Mesodermal cell (in vitro differentiated cells): ENCODE results near the gene NPFFR1.
"Not testable (repeated sequence)": the region's sequence is repeated elsewhere in the genome, so short reads cannot be mapped to it uniquely, and the experiment has no call there.

ENCODE experiments used
- H3K27ac ChIP-seq: 2 replicates; pipeline ENCODE4 v1.7.0; 2013; ENCODE audit warnings: mild to moderate bottlenecking, low read depth, low read length, moderate library complexity; ENCODE audit not compliant: severe bottlenecking
- H3K36me3 ChIP-seq: 2 replicates; pipeline ENCODE4 v1.7.1; 2013; ENCODE audit warnings: mild to moderate bottlenecking, low read length, moderate library complexity; ENCODE audit not compliant: control insufficient read depth, insufficient read depth
- H3K4me1 ChIP-seq: one replicate; pipeline ENCODE4 v1.7.1; 2013; ENCODE audit warnings: mild to moderate bottlenecking, low read length; ENCODE audit not compliant: insufficient read depth, control insufficient read depth, poor library complexity, severe bottlenecking
- H3K4me3 ChIP-seq: 2 replicates; pipeline ENCODE4 v1.7.0; 2013; ENCODE audit warnings: low read length, control low read depth, mild to moderate bottlenecking; ENCODE audit not compliant: insufficient read depth, poor library complexity, severe bottlenecking; ENCODE audit errors: extremely low read depth
- H3K9me3 ChIP-seq: 2 replicates; pipeline ENCODE4 v1.7.1; 2013; ENCODE audit warnings: mild to moderate bottlenecking, low read length, moderate library complexity; ENCODE audit not compliant: control insufficient read depth
- WGBS, 2 experiments: methylation state at CpG; one replicate each; pipeline ENCODE4 v1.1.5; 2013; ENCODE audit warnings: missing lambda C conversion rate in 2 of 2; ENCODE audit not compliant: insufficient coverage in 2 of 2; 5-methylcytosine and 5-hydroxymethylcytosine counted together

The NPFFR1 gene

DNA sequence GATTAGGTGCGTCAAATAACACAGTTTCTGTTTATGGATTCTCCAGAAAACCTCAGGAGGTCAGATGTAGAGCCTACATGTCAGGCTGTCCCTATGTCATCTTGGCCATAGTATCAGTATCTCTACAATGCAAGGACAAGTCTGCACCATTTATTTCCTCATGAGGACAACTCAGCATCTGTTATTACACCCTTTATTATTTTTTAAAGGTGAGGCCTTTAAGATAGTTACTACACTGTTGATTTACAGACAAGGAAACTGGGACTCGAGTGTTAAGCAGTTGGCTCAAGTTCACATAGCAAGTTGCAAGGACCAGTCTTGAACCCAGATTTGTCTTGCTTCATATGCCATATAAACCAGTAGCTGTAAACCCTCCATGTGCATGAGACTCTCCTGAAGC is 27.3 kb downstream of the NPFFR1 start:
- H3K27ac ChIP-seq: no peak overlapping the region
- no peaks in the 10 kb centered on the region for H3K4me1 ChIP-seq
- 83 to 95% methylated on average over 2 of the region's 2 CpGs for WGBS, 2 experiments
- no peak overlapping the region for H3K4me3 ChIP-seq
- no peaks in the 10 kb centered on the region for H3K36me3 ChIP-seq
- H3K9me3 ChIP-seq: peaks cover 10% of the 10 kb centered on the region

DNA sequence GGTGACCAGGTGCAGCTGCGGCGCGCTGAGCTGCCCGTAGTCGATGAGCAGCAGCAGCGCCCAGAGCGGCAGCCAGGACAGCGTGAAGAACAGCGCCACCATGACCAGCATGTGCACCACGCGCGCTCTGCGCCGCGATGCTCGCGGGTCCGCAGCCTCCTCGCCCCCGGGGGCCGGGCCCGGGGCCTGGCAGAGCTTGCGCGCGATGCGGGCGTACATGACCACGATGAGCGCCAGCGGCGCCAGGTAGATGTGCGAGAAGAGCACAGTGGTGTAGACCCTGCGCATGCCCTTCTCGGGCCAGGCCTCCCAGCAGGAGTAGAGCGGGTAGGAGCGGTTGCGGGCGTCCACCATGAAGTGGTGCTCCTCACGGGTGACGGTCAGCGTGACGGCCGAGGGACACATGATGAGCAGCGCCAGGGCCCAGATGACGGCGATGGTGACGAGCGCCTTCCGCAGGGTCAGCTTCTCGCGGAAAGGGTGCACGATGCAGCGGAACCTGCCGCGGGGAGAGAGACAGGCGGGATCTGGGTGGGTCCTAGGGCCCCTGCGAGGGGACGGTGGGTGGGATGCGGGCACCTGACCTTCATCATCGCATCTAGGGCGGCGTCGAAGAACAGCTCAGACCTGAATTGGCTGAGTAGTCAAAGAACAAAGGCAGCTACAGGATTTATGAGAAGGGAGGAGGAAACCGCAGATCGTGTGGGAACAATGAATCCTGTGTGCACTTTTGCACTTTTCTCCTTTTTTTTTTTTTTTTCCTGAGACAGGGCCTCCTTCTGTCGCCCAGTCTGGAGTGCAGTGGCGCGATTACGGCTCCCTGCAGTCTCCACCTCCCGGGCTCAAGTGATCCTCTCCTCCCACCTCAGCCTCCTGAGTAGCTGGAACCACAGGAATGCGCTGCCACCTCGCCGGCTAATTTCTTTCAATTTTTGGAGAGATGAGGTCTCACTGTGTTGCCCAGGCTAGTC is 28.2 kb downstream of the NPFFR1 start:
- no peaks in the 10 kb centered on the region for H3K4me1 ChIP-seq
- peaks cover 1% of the 10 kb centered on the region for H3K9me3 ChIP-seq
- H3K36me3 ChIP-seq: no peaks in the 10 kb centered on the region
- 94 to 95% methylated on average over 59 to 69 of the region's 73 CpGs for WGBS, 2 experiments
- no peak overlapping the region for H3K4me3 ChIP-seq
- H3K27ac ChIP-seq: no peak overlapping the region

- H3K4me1 ChIP-seq: no peaks in the 10 kb centered on the region
- no peak overlapping the region for H3K27ac ChIP-seq
- no peak overlapping the region for H3K4me3 ChIP-seq
- 96 to 97% methylated on average over 15 to 29 of the region's 40 CpGs for WGBS, 2 experiments
- no peaks in the 10 kb centered on the region for H3K9me3 ChIP-seq
- no peaks in the 10 kb centered on the region for H3K36me3 ChIP-seq
Measured at GRCh38 chr10:70254778-70255328, 29.0 kb downstream of the NPFFR1 start.

- Histone ChIP-seq H3K9me3 (no peaks in the 10 kb centered on the region), H3K4me3 (no peak overlapping the region), H3K27ac (no peak overlapping the region), H3K4me1 (no peaks in the 10 kb centered on the region), H3K36me3 (no peaks in the 10 kb centered on the region)
- WGBS, 2 experiments: 89% methylated on average over 8 to 13 of the region's 14 CpGs
Measured at GRCh38 chr10:70253878-70254765, 29.7 kb downstream of the NPFFR1 start.

DNA sequence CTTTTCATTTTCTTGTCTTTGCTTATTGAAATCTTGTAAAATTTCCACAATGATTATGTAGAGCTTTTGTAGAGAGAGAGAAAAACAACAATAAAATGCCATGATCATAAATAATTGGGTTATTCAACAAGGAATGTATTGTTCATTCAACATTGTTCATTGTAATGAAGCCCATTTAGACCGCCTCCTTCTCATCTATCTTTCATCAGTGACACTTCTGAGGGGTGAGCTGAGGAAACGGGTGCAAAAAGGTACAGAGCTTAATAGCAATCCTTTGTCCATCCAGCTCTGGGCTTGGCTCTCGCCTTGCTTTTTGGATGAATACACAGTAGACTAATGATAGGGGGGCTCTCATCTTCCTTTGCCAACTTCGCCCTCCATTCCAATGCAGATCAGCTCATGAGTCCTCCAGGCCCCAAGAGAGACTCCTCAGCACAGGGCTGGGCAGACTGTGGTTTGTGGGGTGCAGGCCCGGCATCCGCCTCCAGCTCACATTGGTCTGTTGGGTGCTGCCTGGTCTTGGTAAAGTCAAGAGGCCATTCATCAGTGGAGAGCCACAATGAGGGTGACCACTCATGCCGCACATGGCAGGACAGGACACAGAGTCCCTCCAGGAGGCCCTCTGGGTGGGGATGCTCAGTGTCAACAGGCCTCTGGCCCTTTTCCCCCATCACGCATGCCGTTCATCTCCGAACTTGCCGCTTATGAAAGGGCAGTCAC is 32.7 kb downstream of the NPFFR1 start:
- Histone ChIP-seq H3K4me1 (no peaks in the 10 kb centered on the region), H3K9me3 (no peaks in the 10 kb centered on the region), H3K27ac (no peak overlapping the region), H3K36me3 (no peaks in the 10 kb centered on the region), H3K4me3 (no peak overlapping the region)
- WGBS, 2 experiments: 94 to 96% methylated on average over 2 to 6 of the region's 11 CpGs

DNA sequence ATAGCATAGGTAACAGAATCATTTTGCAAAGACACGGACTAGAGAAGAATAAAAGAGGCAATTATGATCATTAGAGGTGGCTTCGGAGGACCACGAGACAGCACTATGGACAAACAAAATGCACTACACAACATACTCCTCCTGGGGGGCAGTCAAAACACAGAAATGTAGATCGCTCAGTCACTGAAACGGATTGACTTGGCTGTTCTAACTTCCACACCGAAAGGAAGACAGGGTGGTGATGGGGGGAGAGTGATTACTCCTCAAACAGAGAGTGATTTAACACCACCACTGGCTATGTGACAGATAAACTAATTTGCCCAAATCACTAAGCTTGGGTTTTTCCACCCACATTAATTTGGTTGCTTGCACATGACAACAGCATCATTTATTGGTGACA is 36.4 kb downstream of the NPFFR1 start:
- no peak overlapping the region for H3K4me3 ChIP-seq
- no peaks in the 10 kb centered on the region for H3K9me3 ChIP-seq
- no peaks in the 10 kb centered on the region for H3K4me1 ChIP-seq
- H3K36me3 ChIP-seq: no peaks in the 10 kb centered on the region
- 92 to 100% methylated on average over 1 to 3 of the region's 6 CpGs for WGBS, 2 experiments
- no peak overlapping the region for H3K27ac ChIP-seq

- H3K27ac ChIP-seq: no peak overlapping the region
- no peaks in the 10 kb centered on the region for H3K4me1 ChIP-seq
- WGBS, 2 experiments: 90 to 94% methylated on average over 3 of the region's 3 CpGs
- no peaks in the 10 kb centered on the region for H3K36me3 ChIP-seq
- H3K9me3 ChIP-seq: no peaks in the 10 kb centered on the region
- no peak overlapping the region for H3K4me3 ChIP-seq
Measured at GRCh38 chr10:70241081-70241480, 42.7 kb downstream of the NPFFR1 start.

DNA sequence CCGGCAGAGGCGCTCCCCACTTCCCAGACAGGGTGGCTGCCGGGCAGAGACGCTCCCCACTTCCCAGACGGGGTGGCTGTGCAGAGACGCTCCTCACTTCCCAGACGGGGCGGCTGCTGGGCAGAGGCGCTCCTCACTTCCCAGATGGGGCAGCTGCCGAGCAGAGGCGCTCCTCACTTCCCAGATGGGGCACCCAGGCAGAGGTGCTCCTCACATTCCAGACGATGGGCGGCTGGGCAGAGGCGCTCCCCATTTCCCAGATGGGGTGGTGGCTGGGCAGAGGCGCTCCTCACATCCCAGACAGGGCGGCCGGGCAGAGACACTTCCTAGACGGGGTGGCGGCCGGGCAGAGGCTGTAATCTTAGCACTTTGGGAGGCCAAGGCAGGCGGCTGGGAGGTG is 43.8 kb downstream of the NPFFR1 start:
- H3K4me3 ChIP-seq, H3K36me3 ChIP-seq, H3K9me3 ChIP-seq, H3K27ac ChIP-seq, H3K4me1 ChIP-seq: not testable (repeated sequence)
- WGBS, 2 experiments: 76 to 84% methylated on average over 11 to 12 of the region's 21 CpGs

DNA sequence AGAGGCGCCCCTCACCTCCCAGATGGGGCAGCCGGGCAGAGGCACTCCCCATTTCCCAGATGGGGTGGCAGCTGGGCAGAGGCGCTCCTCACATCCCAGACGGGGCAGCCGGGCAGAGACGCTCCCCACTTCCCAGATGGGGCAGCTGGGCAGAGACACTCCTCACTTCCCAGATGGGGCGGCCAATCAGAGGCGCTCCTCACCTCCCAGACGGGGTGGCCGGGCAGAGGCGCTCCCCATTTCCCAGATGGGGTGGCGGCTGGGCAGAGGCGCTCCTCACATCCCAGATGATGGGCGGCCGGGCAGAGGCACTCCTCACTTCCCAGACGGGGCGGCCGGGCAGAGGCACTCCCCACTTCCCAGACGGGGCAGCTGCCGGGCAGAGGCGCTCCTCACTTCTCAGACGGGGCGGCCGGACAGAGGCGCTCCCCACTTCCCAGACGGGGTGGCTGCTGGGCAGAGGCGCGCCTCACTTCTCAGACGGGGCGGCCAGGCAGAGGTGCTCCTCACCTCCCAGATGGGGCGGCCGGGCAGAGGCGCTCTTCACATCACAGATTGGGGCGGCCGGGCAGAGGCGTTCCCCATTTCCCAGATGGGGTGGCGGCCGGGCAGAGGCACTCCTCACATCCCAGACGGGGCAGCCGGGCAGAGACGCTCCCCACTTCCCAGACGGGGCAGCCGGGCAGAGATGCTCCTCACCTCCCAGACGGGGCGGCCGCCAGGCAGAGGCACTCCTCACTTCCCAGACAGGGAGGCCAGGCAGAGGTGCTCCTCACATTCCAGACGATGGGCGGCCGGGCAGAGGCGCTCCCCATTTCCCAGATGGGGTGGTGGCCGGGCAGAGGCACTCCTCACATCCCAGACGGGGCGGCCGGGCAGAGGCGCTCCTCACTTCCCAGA is 44.5 kb downstream of the NPFFR1 start:
- H3K27ac ChIP-seq, H3K9me3 ChIP-seq, H3K4me3 ChIP-seq, H3K4me1 ChIP-seq, H3K36me3 ChIP-seq: not testable (repeated sequence)
- WGBS, 2 experiments: 93 to 96% methylated on average over 28 to 39 of the region's 55 CpGs
